Measurements from ENCODE around the gene LDLRAD1. TPM values are rescaled to one million over a fixed set of nuclear protein-coding genes. Genes with fewer than 3 reads are reported as not detected.
"Not testable (repeated sequence)": the region's sequence is repeated elsewhere in the genome, so short reads cannot be mapped to it uniquely, and the experiment has no call there.

Gene LDLRAD1
- polyA plus RNA-seq, 4 donors: 0.92 TPM; not detected in 3

- not testable (repeated sequence) for H3K27ac ChIP-seq (ENCODE audit: low read depth in 1 of 3, low read length in 2 of 3); H3K4me1 ChIP-seq (ENCODE audit: control insufficient read depth in 3 of 3, insufficient read depth in 2 of 3, low read depth in 1 of 3, low read length in 2 of 3); H3K27me3 ChIP-seq (ENCODE audit: control insufficient read depth in 3 of 3, insufficient read depth in 3 of 3, low read length in 3 of 3); H3K4me3 ChIP-seq (ENCODE audit: low read depth in 1 of 3, low read length in 3 of 3); FAIRE-seq; DNase-seq; H3K9me3 ChIP-seq (ENCODE audit: control insufficient read depth in 2 of 2, insufficient read depth in 1 of 2, low read depth in 1 of 2, low read length in 1 of 2)
- peaks cover 0 to 11% (median 2%) of the 10 kb centered on the region in 3 donors for H3K36me3 ChIP-seq (ENCODE audit: control insufficient read depth in 3 of 3, insufficient read depth in 2 of 3, low read depth in 1 of 3, low read length in 3 of 3)
- WGBS, 3 donors: 96 to 97% (median 96%) methylated on average over 12 of the region's 12 CpGs
Observed at GRCh38 chr1:54050435-54050834, 32.4 kb upstream of the LDLRAD1 start.

- Histone ChIP-seq H3K27me3 (ENCODE audit: control insufficient read depth in 3 of 3, insufficient read depth in 3 of 3, low read length in 3 of 3) (no peaks in the 10 kb centered on the region), H3K4me3 (ENCODE audit: low read depth in 1 of 3, low read length in 3 of 3) (no peak overlapping the region), H3K4me1 (ENCODE audit: control insufficient read depth in 3 of 3, insufficient read depth in 2 of 3, low read depth in 1 of 3, low read length in 2 of 3) (peaks cover 0 to 6% (median 3%) of the 10 kb centered on the region in 3 donors), H3K36me3 (ENCODE audit: control insufficient read depth in 3 of 3, insufficient read depth in 2 of 3, low read depth in 1 of 3, low read length in 3 of 3) (peaks cover 0 to 16% (median 2%) of the 10 kb centered on the region in 3 donors), H3K27ac (ENCODE audit: low read depth in 1 of 3, low read length in 2 of 3) (peak overlapping the region in 1 of 3 donors; percentile 34), H3K9me3 (ENCODE audit: control insufficient read depth in 2 of 2, insufficient read depth in 1 of 2, low read depth in 1 of 2, low read length in 1 of 2) (no peaks in the 10 kb centered on the region)
- WGBS, 3 donors: 71 to 73% (median 72%) methylated on average over 5 of the region's 5 CpGs
- no peak for DNase-seq
- FAIRE-seq: no peak
Observed at GRCh38 chr1:54047384-54048305, 29.7 kb upstream of the LDLRAD1 start.

- Histone ChIP-seq H3K27ac (ENCODE audit: low read depth in 1 of 3, low read length in 2 of 3) (no peak overlapping the region), H3K27me3 (ENCODE audit: control insufficient read depth in 3 of 3, insufficient read depth in 3 of 3, low read length in 3 of 3) (no peaks in the 10 kb centered on the region), H3K36me3 (ENCODE audit: control insufficient read depth in 3 of 3, insufficient read depth in 2 of 3, low read depth in 1 of 3, low read length in 3 of 3) (peaks cover 0 to 16% (median 6%) of the 10 kb centered on the region in 3 donors), H3K4me1 (ENCODE audit: control insufficient read depth in 3 of 3, insufficient read depth in 2 of 3, low read depth in 1 of 3, low read length in 2 of 3) (peaks cover 0 to 6% (median 3%) of the 10 kb centered on the region in 3 donors), H3K9me3 (ENCODE audit: control insufficient read depth in 2 of 2, insufficient read depth in 1 of 2, low read depth in 1 of 2, low read length in 1 of 2) (no peaks in the 10 kb centered on the region), H3K4me3 (ENCODE audit: low read depth in 1 of 3, low read length in 3 of 3) (no peak overlapping the region)
- FAIRE-seq (no peak), DNase-seq (no peak)
- WGBS, 3 donors: 78 to 80% (median 79%) methylated on average over 7 of the region's 7 CpGs
Observed at GRCh38 chr1:54046671-54047383, 28.8 kb upstream of the LDLRAD1 start.

- Histone ChIP-seq H3K36me3 (ENCODE audit: control insufficient read depth in 3 of 3, insufficient read depth in 2 of 3, low read depth in 1 of 3, low read length in 3 of 3) (peaks cover 0 to 10% (median 6%) of the 10 kb centered on the region in 3 donors), H3K4me1 (ENCODE audit: control insufficient read depth in 3 of 3, insufficient read depth in 2 of 3, low read depth in 1 of 3, low read length in 2 of 3) (peaks cover 0 to 3% (median 0%) of the 10 kb centered on the region in 3 donors), H3K9me3 (ENCODE audit: control insufficient read depth in 2 of 2, insufficient read depth in 1 of 2, low read depth in 1 of 2, low read length in 1 of 2) (no peaks in the 10 kb centered on the region), H3K4me3 (ENCODE audit: low read depth in 1 of 3, low read length in 3 of 3) (no peak overlapping the region), H3K27ac (ENCODE audit: low read depth in 1 of 3, low read length in 2 of 3) (no peak overlapping the region), H3K27me3 (ENCODE audit: control insufficient read depth in 3 of 3, insufficient read depth in 3 of 3, low read length in 3 of 3) (no peaks in the 10 kb centered on the region)
- no peak for DNase-seq
- no peak for FAIRE-seq
- WGBS, 3 donors: 94 to 97% (median 94%) methylated on average over 2 of the region's 2 CpGs
Observed at GRCh38 chr1:54045496-54045895, 27.5 kb upstream of the LDLRAD1 start.

GRCh38 chr1:54041806-54042205 is 23.8 kb upstream of the LDLRAD1 start:
- peaks cover 0 to 14% (median 12%) of the 10 kb centered on the region in 3 donors for H3K36me3 ChIP-seq (ENCODE audit: control insufficient read depth in 3 of 3, insufficient read depth in 2 of 3, low read depth in 1 of 3, low read length in 3 of 3)
- no peak for DNase-seq

GRCh38 chr1:54037476-54037875 is 19.5 kb upstream of the LDLRAD1 start:
- FAIRE-seq: no peak
- H3K9me3 ChIP-seq (ENCODE audit: control insufficient read depth in 2 of 2, insufficient read depth in 1 of 2, low read depth in 1 of 2, low read length in 1 of 2): no peaks in the 10 kb centered on the region
- H3K27me3 ChIP-seq (ENCODE audit: control insufficient read depth in 3 of 3, insufficient read depth in 3 of 3, low read length in 3 of 3): no peaks in the 10 kb centered on the region
- H3K27ac ChIP-seq (ENCODE audit: low read depth in 1 of 3, low read length in 2 of 3): no peak overlapping the region
- H3K36me3 ChIP-seq (ENCODE audit: control insufficient read depth in 3 of 3, insufficient read depth in 2 of 3, low read depth in 1 of 3, low read length in 3 of 3): peaks cover 5 to 34% (median 27%) of the 10 kb centered on the region in 3 donors
- DNase-seq: no peak
- H3K4me3 ChIP-seq (ENCODE audit: low read depth in 1 of 3, low read length in 3 of 3): no peak overlapping the region
- no peaks in the 10 kb centered on the region for H3K4me1 ChIP-seq (ENCODE audit: control insufficient read depth in 3 of 3, insufficient read depth in 2 of 3, low read depth in 1 of 3, low read length in 2 of 3)

More at GRCh38 chr1:54041806-54042205, 23.8 kb upstream of the LDLRAD1 start:
- 4 to 14% (median 8%) methylated on average over 1 of the region's 1 CpG for WGBS, 3 donors
- Histone ChIP-seq H3K27ac (ENCODE audit: low read depth in 1 of 3, low read length in 2 of 3) (no peak overlapping the region), H3K4me3 (ENCODE audit: low read depth in 1 of 3, low read length in 3 of 3) (no peak overlapping the region), H3K9me3 (ENCODE audit: control insufficient read depth in 2 of 2, insufficient read depth in 1 of 2, low read depth in 1 of 2, low read length in 1 of 2) (no peaks in the 10 kb centered on the region), H3K4me1 (ENCODE audit: control insufficient read depth in 3 of 3, insufficient read depth in 2 of 3, low read depth in 1 of 3, low read length in 2 of 3) (no peaks in the 10 kb centered on the region), H3K27me3 (ENCODE audit: control insufficient read depth in 3 of 3, insufficient read depth in 3 of 3, low read length in 3 of 3) (no peaks in the 10 kb centered on the region)
- FAIRE-seq: no peak

- Histone ChIP-seq H3K4me3 (ENCODE audit: low read depth in 1 of 3, low read length in 3 of 3) (no peak overlapping the region), H3K27me3 (ENCODE audit: control insufficient read depth in 3 of 3, insufficient read depth in 3 of 3, low read length in 3 of 3) (no peaks in the 10 kb centered on the region), H3K4me1 (ENCODE audit: control insufficient read depth in 3 of 3, insufficient read depth in 2 of 3, low read depth in 1 of 3, low read length in 2 of 3) (peaks cover 0 to 19% (median 0%) of the 10 kb centered on the region in 3 donors), H3K36me3 (ENCODE audit: control insufficient read depth in 3 of 3, insufficient read depth in 2 of 3, low read depth in 1 of 3, low read length in 3 of 3) (peaks cover 3 to 11% (median 8%) of the 10 kb centered on the region in 3 donors), H3K9me3 (ENCODE audit: control insufficient read depth in 2 of 2, insufficient read depth in 1 of 2, low read depth in 1 of 2, low read length in 1 of 2) (no peaks in the 10 kb centered on the region), H3K27ac (ENCODE audit: low read depth in 1 of 3, low read length in 2 of 3) (peak overlapping the region in 1 of 3 donors; percentile 54)
- no peak for FAIRE-seq
- peak; percentile 33 to 62 for DNase-seq
- WGBS, 3 donors: 21 to 70% (median 42%) methylated on average over 3 of the region's 3 CpGs
Observed at GRCh38 chr1:54028306-54029251, 10.6 kb upstream of the LDLRAD1 start.

All from small intestine (tissue), 7 donors.